Activated CD8-positive, alpha-beta memory T cell treated with anti-CD3 and anti-CD28 coated beads, Interleukin-2, amount 50 U/mL, for 48 hours (primary cell): ENCODE data around the gene EIF1AD.
A peak's percentile ranks its signal among the peaks of the same experiment; 100 is the strongest.
"Not testable (repeated sequence)": the region's sequence is repeated elsewhere in the genome, so short reads cannot be mapped to it uniquely, and the experiment has no call there.

ENCODE experiments used
- DNase-seq: peaks from one replicate; pipeline ENCODE4 v3.0.0-alpha.2; 2020

The EIF1AD gene

DNA sequence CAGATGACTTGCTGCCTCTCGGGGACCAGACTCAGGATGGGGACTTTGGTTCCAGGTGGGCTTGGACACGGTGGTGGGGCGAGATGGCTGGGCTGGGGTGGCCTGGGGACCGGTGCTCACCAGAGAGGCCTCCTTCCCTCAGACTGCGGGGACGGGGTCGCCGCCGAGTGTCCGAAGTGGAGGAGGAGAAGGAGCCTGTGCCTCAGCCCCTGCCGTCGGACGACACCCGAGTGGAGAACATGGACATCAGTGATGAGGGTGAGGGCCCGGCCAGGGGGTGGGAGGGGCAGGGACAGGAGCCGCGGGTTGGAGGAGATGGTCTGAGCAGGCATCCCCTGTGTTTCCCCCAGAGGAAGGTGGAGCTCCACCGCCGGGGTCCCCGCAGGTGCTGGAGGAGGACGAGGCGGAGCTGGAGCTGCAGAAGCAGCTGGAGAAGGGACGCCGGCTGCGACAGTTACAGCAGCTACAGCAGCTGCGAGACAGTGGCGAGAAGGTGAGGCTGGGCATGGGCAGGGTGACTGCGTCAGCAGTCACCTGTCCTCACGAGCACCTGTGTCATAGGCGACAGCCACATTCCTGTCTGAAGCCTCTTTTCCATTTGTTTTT, 34.5 kb downstream of the EIF1AD start:
- no peak for DNase-seq

DNA sequence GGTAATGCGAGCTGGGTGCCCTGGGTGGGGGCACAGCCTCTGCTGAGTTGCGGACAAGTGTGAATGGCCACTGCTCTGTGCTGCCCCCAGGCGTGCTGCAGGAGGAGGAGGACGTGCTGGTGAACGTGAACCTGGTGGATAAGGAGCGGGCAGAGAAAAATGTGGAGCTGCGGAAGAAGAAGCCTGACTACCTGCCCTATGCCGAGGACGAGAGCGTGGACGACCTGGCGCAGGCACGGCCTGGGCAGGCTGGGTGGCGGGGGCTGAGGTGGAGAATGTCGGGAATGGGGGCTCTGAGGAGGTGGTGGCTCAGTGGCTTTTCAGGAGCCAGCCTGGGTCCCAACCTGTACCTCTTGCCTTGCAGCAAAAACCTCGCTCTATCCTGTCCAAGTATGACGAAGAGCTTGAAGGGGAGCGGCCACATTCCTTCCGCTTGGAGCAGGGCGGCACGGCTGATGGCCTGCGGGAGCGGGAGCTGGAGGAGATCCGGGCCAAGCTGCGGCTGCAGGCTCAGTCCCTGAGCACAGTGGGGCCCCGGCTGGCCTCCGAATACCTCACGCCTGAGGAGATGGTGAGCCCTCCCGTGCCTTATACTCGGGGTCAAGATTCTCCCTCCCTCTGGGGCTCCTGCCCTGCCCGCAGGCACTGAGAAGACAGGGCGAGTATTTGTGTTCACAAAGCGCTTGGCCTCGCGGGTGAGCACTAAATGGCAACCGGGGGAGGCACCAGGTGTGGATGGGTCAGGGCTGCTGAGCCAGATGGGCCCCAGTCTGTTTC, 35.8 kb downstream of the EIF1AD start:
- no peak for DNase-seq

- DNase-seq, result no peak
These were observed 37.1 kb downstream of the EIF1AD start for GRCh38 chr11:65964906-65965305.

DNA sequence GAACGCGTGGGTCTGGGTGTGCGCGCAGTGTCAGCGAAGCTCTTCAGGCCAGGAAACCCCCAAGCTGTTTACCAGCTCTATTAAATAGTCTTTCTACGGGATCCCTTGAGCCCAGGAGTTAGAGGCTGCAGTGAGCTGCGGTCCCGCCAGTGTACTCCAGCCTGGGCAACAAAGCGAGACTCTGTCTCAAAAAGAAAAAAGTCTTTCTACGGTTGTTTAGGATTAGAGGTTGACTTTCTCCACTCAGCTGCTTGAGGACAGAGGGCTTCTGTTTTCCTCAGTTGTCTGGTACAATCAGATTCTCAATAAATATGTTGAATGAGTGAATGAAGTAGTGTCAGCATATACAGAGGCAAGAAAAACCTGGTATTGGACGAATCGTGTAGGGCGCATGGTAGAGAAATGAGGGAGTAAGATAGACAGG, 39.8 kb downstream of the EIF1AD start:
- no peak for DNase-seq

DNA sequence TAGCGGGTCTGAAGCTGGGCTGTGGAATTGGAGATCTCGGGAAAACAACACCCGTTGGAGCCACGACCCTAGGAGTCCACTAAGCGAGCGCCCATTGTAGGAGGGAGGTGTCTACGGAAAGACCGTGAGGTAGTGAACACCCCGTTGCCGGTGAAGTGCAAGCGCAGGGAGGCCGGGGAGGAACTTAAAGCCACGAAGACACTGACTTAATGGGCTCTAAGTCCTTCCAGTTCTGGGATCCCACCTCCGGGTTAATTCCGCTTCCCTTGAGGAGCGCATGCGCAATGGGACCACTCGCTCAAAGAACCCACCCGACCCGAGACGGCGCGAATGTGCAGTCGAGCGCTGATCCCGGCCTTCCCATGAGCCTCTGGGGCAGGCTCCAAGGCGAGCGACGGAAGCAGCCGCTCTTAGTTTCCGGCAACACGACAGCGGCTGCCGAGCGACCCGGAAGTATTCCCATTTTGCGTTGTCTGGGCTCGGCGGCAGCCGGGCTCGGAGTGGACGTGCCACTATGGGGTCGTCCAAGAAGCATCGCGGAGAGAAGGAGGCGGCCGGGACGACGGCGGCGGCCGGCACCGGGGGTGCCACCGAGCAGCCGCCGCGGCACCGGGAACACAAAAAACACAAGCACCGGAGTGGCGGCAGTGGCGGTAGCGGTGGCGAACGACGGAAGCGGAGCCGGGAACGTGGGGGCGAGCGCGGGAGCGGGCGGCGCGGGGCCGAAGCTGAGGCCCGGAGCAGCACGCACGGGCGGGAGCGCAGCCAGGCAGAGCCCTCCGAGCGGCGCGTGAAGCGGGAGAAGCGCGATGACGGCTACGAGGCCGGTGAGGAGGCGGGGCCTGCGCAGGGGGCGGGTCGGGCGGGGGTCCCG, 40.5 kb downstream of the EIF1AD start, which contains the start of gene SART1:
Gene SART1 (plus strand): TSS at position 468 of the 874 bp plus-strand sequence. CDS start 47 bp downstream, at position 515.
- peak; percentile 97 for DNase-seq

DNA sequence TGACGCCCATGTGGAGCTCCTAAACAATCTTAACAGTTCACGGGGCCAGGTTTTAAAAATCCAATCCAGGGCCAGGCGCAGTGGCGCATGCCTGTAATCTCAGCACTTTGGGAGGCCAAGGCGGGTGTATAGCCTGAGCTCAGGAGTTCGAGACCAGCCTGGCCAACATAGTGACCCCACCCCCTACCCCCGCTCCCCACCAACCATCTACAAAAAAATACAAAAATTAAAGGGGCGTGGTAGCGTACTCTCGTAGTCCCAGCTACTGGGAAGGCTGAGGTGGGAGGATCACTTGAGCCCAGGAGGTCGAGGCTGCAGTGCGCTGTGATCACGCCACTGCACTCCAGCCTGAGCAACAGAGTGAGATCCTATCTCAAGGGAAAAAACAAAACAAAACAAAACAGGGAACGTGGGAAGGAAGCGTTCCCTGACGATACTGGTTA, 41.1 kb downstream of the EIF1AD start:
- no peak for DNase-seq

DNA sequence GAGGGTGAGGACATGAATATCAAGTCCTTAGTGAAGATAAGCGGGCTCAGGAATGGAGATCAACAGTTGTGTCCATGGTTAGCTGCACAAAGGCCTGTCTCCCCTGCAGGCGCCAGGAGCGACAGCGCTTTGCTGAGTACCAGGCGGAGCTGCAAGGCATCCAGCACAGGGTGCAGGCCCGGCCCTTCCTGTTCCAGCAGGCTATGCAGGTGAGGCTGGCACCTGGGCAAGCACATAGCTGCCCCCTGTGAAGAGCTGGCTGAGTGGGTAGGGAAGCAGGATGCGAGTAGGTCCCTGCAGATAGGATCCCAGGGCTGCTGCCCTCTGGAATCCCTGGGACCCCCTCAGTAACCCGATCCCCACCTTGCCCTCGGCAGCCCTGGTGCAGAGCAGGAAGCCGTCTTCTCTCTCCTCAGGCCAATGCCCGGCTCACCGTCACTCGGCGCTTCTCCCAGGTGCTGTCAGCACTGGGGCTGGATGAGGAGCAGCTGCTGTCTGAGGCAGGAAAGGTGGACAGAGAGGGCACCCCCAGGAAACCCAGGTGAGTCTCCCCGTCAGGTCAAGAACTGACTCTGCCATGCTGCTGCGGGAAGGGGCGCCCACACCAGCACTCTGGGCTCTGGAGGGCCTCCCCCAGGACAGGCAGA, 43.1 kb downstream of the EIF1AD start:
- no peak for DNase-seq

- DNase-seq, result no peak
These were observed 43.7 kb downstream of the EIF1AD start for GRCh38 chr11:65958291-65958690.

DNA sequence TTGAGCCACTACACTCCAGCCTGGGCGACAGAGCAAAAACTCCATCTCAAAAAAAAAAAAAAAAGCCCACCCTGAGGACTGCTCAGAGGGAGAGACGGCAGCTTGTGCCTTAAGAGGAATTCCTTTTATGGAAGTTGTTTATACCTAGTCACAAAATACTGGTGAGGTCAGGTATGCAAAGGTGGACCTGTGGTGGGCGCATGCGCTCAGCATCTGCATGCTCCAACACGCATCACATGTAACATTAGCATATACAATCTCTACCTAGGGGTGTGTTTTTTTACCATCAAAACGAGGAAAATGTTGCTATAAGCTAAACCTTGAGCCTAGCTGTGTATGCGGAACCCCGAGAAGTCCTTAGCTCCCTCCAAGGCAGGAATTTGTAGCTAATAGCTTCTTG, 47.2 kb downstream of the EIF1AD start:
- DNase-seq, result no peak

- DNase-seq, result no peak
These were observed 48.5 kb downstream of the EIF1AD start for GRCh38 chr11:65953471-65953870.

- DNase-seq, result no peak
These were observed 49.9 kb downstream of the EIF1AD start for GRCh38 chr11:65952052-65952521.

GRCh38 chr11:65951641-65952040, 50.3 kb downstream of the EIF1AD start:
- DNase-seq, result not testable (repeated sequence)

GRCh38 chr11:65950711-65951110, 51.2 kb downstream of the EIF1AD start:
- not testable (repeated sequence) for DNase-seq

DNA sequence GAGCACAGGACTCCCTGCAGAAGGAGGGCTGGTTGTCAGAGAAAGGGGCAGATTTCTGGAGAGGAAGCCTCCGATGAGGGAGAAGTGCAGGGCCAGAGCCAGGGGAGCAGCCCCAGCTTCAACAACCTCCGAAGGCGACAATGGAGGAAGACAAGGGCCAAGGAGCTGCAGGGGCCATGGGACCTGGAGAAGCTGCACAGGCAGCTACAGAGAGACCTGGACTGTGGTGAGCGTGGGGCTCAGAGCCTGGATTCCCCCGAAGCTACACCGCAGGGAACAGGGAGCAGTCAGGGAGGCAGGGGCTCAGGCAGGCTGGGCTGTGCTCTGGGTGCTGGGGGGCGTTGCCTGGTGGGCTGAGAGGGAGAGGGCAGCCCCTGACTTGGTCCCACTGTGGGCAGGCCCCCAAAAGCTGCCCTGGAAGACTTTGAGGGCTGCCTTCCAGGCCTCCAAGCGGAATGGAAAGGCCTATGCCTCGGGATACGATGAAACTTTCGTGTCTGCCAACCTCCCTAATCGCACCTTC, 54.3 kb downstream of the EIF1AD start:
- no peak for DNase-seq

DNA sequence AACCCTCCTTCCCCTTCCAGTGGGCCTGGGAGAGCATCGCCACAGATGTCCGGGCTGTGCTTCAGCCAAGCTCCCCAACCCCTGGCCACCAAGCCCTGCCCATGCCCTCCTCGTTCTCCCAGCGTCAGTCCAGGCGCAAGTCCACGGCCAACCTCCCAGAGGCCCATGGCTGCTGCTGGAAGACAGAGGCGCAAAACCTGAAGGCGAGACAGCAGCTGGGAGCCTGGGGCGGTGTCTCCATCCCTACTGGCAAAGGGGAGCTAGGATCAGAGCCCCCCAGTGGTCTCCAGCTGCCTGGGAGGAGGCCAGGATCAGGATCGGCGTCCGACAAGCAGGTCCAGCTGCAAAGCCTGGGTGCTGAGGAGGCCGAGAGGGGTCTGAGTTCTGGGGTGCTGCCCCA, 54.8 kb downstream of the EIF1AD start:
- DNase-seq, result no peak

- DNase-seq, result no peak
These were observed 55.3 kb downstream of the EIF1AD start for GRCh38 chr11:65946655-65947054.
